Endothelial cell of umbilical vein (primary cell): ENCODE results near the gene ST6GALNAC2. TPM values are rescaled to one million over a fixed set of nuclear protein-coding genes. Genes with fewer than 3 reads are reported as not detected.

Experiments
- BruUV-seq: library from RNA; stranded (reverse); fragments of 400-500 nt; replicated peaks from 2 replicates; lab custom pipeline; 2021; lab: Mats Ljungman, UMichigan
- CTCF ChIA-PET: fragments of 300-600, 350-600 bp; sonication (Branson Sonifier 250); formaldehyde crosslinking; loops from one replicate; lab custom pipeline; 2021; ENCODE audit warnings: antibody characterized with exemption, inconsistent platforms; lab: Charles Lee
- POLR2A ChIA-PET: fragments of 300-600, 350-600 bp; sonication (Branson Sonifier 250); formaldehyde crosslinking; loops from one replicate; lab custom pipeline; 2021; ENCODE audit warnings: antibody characterized with exemption, inconsistent platforms; lab: Charles Lee
- DNase-seq: peaks from one replicate; pipeline ENCODE4 v3.0.0-alpha.2; 2011; ENCODE audit warnings: low read depth, low spot score
- FAIRE-seq: peaks from 2 replicates; lab custom pipeline; 2011; peaks lifted over from hg19 to GRCh38; lab: Jason Lieb, UNC
- H2AFZ ChIP-seq: 2 replicates; pipeline ENCODE4 v1.6.0; 2012; ENCODE audit warnings: low read depth, low read length, control low read depth, inconsistent platforms
- H3K27ac ChIP-seq: 2 replicates; pipeline ENCODE4 v1.5.1; 2011; ENCODE audit warnings: low read depth, mild to moderate bottlenecking, control low read depth, low read length, moderate library complexity; ENCODE audit not compliant: insufficient read depth
- H3K27me3 ChIP-seq, 2 experiments: 2 replicates each; pipeline versions ENCODE4 v1.6.0 to v1.6.1; 2011; ENCODE audit warnings: low read length in 2 of 2, mixed read lengths in 1 of 2; ENCODE audit not compliant: control insufficient read depth in 2 of 2, insufficient read depth in 2 of 2
- H3K36me3 ChIP-seq, 2 experiments: 2 replicates in 1 of 2; 3 replicates in 1 of 2; pipeline ENCODE4 v1.5.1; 2011; ENCODE audit warnings: low read length in 2 of 2, mild to moderate bottlenecking in 1 of 2, moderate library complexity in 1 of 2; ENCODE audit not compliant: control insufficient read depth in 2 of 2, insufficient read depth in 2 of 2; ENCODE audit errors: extremely low read depth in 1 of 2
- H3K4me1 ChIP-seq: 3 replicates; pipeline ENCODE4 v1.5.1; 2011; ENCODE audit warnings: mild to moderate bottlenecking, low read length; ENCODE audit not compliant: control insufficient read depth, insufficient read depth; ENCODE audit errors: extremely low read depth
- H3K4me2 ChIP-seq: 2 replicates; pipeline ENCODE4 v1.6.1; 2011; ENCODE audit warnings: low read length, control low read depth, mixed read lengths; ENCODE audit not compliant: insufficient read depth
- H3K4me3 ChIP-seq, 3 experiments: fragments of 200-600 bp in 1 of 3; sonication (generic), shearing (Covaris generic) in 1 of 3; replicated peaks in 1 of 3; 2 replicates each; pipeline ENCODE4 v1.5.1; 2011 to 2016; ENCODE audit warnings: control low read depth in 3 of 3, low read length in 3 of 3, mild to moderate bottlenecking in 2 of 3, inconsistent platforms in 1 of 3, low read depth in 1 of 3, moderate library complexity in 1 of 3; ENCODE audit not compliant: insufficient read depth in 1 of 3
- H3K79me2 ChIP-seq: 2 replicates; pipeline ENCODE4 v1.6.0; 2012; ENCODE audit warnings: low read length, inconsistent platforms; ENCODE audit not compliant: control insufficient read depth, insufficient read depth
- H3K9ac ChIP-seq: replicated peaks from 2 replicates; pipeline ENCODE3; 2011; ENCODE audit warnings: low read length, control low read depth; ENCODE audit not compliant: insufficient read depth; ENCODE audit errors: extremely low read depth
- H3K9me1 ChIP-seq: replicated peaks from 3 replicates; pipeline ENCODE4 v1.6.0; 2011; ENCODE audit warnings: mild to moderate bottlenecking, low read length; ENCODE audit not compliant: control insufficient read depth, insufficient read depth; ENCODE audit errors: extremely low read depth
- H3K9me3 ChIP-seq: replicated peaks from 2 replicates; pipeline ENCODE4 v1.5.1; 2012; ENCODE audit warnings: low read length, inconsistent platforms; ENCODE audit not compliant: control insufficient read depth, insufficient read depth
- H4K20me1 ChIP-seq: replicated peaks from 2 replicates; pipeline ENCODE3; 2011; ENCODE audit warnings: mild to moderate bottlenecking, low read length; ENCODE audit not compliant: control insufficient read depth, insufficient read depth; ENCODE audit errors: extremely low read depth
- CTCF ChIP-seq, 2 donors: IDR thresholded peaks; 1 replicate in 1 of 2; 2 replicates in 1 of 2; pipeline ENCODE4 v1.5.1; 2011; ENCODE audit warnings: low read length in 2 of 2, mild to moderate bottlenecking in 2 of 2, moderate library complexity in 2 of 2, control low read depth in 1 of 2, inconsistent platforms in 1 of 2, low read depth in 1 of 2; ENCODE audit not compliant: insufficient read depth in 1 of 2; ENCODE audit errors: extremely low read depth in 1 of 2
- EZH2 ChIP-seq: IDR thresholded peaks from 2 replicates; pipeline ENCODE4 v1.6.1; 2012; ENCODE audit warnings: borderline replicate concordance, low read depth, mild to moderate bottlenecking, moderate library complexity, low read length, inconsistent platforms; ENCODE audit not compliant: severe bottlenecking
- FOS ChIP-seq: IDR thresholded peaks from 2 replicates; pipeline ENCODE4 v1.6.1; 2011; ENCODE audit warnings: mild to moderate bottlenecking, low read length, moderate library complexity, borderline replicate concordance; ENCODE audit not compliant: insufficient read depth
- GATA2 ChIP-seq: IDR thresholded peaks from 2 replicates; pipeline ENCODE4 v1.7.0; 2011; ENCODE audit warnings: low read depth, mild to moderate bottlenecking, moderate library complexity, mixed read lengths, low read length; ENCODE audit not compliant: insufficient read length, insufficient read depth
- JUN ChIP-seq: IDR thresholded peaks from 2 replicates; pipeline ENCODE4 v1.6.1; 2011; ENCODE audit warnings: borderline replicate concordance, low read depth; ENCODE audit not compliant: insufficient read length, insufficient read depth
- MAX ChIP-seq: IDR thresholded peaks from 2 replicates; pipeline ENCODE4 v1.6.1; 2011; ENCODE audit not compliant: insufficient read depth, insufficient read length
- MYC ChIP-seq: IDR thresholded peaks from one replicate; pipeline ENCODE4 v1.6.1; 2011; ENCODE audit warnings: mild to moderate bottlenecking, low read depth, low read length
- POLR2AphosphoS5 ChIP-seq: IDR thresholded peaks from 2 replicates; pipeline ENCODE4 v1.6.1; 2012; ENCODE audit warnings: low read depth, mild to moderate bottlenecking, control low read depth, low read length, moderate library complexity; ENCODE audit not compliant: insufficient read depth
- dilution Hi-C: fragments of 300-500 bp; cut with MboI; formaldehyde crosslinking; loops from one replicate; pipeline ENCODE4 v1.15.0; 2019; ENCODE audit warnings: low sequenced_read_pairs; ENCODE audit not compliant: extremely low pct_ligation_motif_present
- intact Hi-C: fragments of 100-400 bp; cut with micrococcal nuclease; formaldehyde crosslinking; loops from one replicate; pipeline ENCODE4 v1.10.0; 2022
- polyA plus RNA-seq, 4 experiments: library from polyadenylated mRNA; depleted of rRNA in 3 of 4; stranded (reverse) in 3 of 4; unstranded in 1 of 4; fragments of >200 nt; gene quantifications; 2 replicates each; pipeline versions ENCODE4 v1.2.1 to v1.2.3, GENCODE V29; 2011 to 2012; ENCODE audit warnings: missing spikeins in 1 of 4
- total RNA-seq: library from RNA; stranded (reverse); gene quantifications from 2 replicates; pipeline ENCODE4 v1.2.3, GENCODE V29; 2021

The ST6GALNAC2 gene
- total and polyA plus RNA-seq, 2 donors (not counting 3 experiments of a cell fraction or from before 2014, with no cell fraction given), result 0.59 to 1.7 TPM

- dilution Hi-C loops, result no loop called here
- Histone ChIP-seq H3K9ac (no peak overlapping the region), H3K9me1 (no peaks in the 10 kb centered on the region), H3K4me3 (no peak overlapping the region), H3K4me2 (no peak overlapping the region), H3K79me2 (no peaks in the 10 kb centered on the region), H3K27ac (no peak overlapping the region), H3K9me3 (no peaks in the 10 kb centered on the region), H3K36me3 (peaks cover under 1 to 2% of the 10 kb centered on the region in 2 experiments), H2AFZ (no peak overlapping the region), H3K27me3 (no peaks in the 10 kb centered on the region), H3K4me1 (no peaks in the 10 kb centered on the region), H4K20me1 (no peaks in the 10 kb centered on the region)
- FAIRE-seq, result no peak
- BruUV-seq, result no TSS peak
- POLR2A ChIA-PET, result no interaction called here
- DNase-seq, result no peak
- CTCF ChIA-PET, result interaction anchor here (0.8 to 3.3 kb wide), 3 partner anchors 15 to 111 kb away, joined by 4 to 16 read pairs (median 5); partner anchors contain the start of gene ST6GALNAC2
- intact Hi-C loops, result no loop called here
- TF ChIP-seq JUN, result no peak
- TF ChIP-seq FOS, result no peak
- no peak for TF ChIP-seq EZH2
- no peak for TF ChIP-seq MYC
- no peak for TF ChIP-seq MAX
- no peak for TF ChIP-seq POLR2AphosphoS5
- TF ChIP-seq CTCF (IDR thresholded peaks at IDR 0.05; ENCODE audit: extremely low read depth in 1 of 2, insufficient read depth in 1 of 2, low read depth in 1 of 2, low read length in 2 of 2), result no peak
- no peak for TF ChIP-seq GATA2
Measured at GRCh38 chr17:76570877-76571471, 14.7 kb downstream of the ST6GALNAC2 start.
